Suprapubic skin (tissue), 3 donors: ENCODE results near the gene SCP2.

ENCODE experiments used
- CTCF ChIP-seq, 2 donors: fragments of 200-600 bp in 1 of 2; fragments of 450-650 bp in 1 of 2; sonication (generic) in 1 of 2; IDR thresholded peaks; one replicate each; pipeline ENCODE4 v1.5.1; 2016 to 2019; ENCODE audit warnings: antibody characterized with exemption in 2 of 2, mild to moderate bottlenecking in 1 of 2, moderate library complexity in 1 of 2
- POLR2AphosphoS5 ChIP-seq, 3 donors: sonication (generic); formaldehyde crosslinking; IDR thresholded peaks; one replicate each; pipeline ENCODE4 v1.6.1; 2017; ENCODE audit warnings: antibody characterized with exemption in 3 of 3

- no peak for TF ChIP-seq CTCF (IDR thresholded peaks at IDR 0.05)
- TF ChIP-seq POLR2AphosphoS5 (IDR thresholded peaks at IDR 0.05), result no peak
Measured at GRCh38 chr1:53049574-53049967, 122.5 kb downstream of the SCP2 start.
